Mesenchymal stem cell (in vitro differentiated cells and primary cell): ENCODE data around the gene VTI1A.

ENCODE experiments used
- DNase-seq: peaks from one replicate; pipeline ENCODE4 v3.0.0-alpha.2; 2013
- H2AFZ ChIP-seq: one replicate; pipeline ENCODE4 v1.6.1; 2013; ENCODE audit warnings: low read depth, mild to moderate bottlenecking, control low read depth, inconsistent platforms, low read length, moderate library complexity
- H2AK5ac ChIP-seq: 2 replicates; pipeline ENCODE4 v1.6.1; 2013; ENCODE audit warnings: low read length, moderate library complexity, mild to moderate bottlenecking, inconsistent platforms; ENCODE audit not compliant: severe bottlenecking
- H2BK120ac ChIP-seq: one replicate; pipeline ENCODE4 v1.6.1; 2013; ENCODE audit warnings: low read depth, mild to moderate bottlenecking, inconsistent platforms, low read length, moderate library complexity
- H2BK12ac ChIP-seq, 2 experiments: one replicate each; pipeline ENCODE4 v1.6.1; 2013; ENCODE audit warnings: inconsistent platforms in 2 of 2, low read length in 2 of 2, mild to moderate bottlenecking in 2 of 2, moderate library complexity in 2 of 2, control low read depth in 1 of 2
- H2BK15ac ChIP-seq: one replicate; pipeline ENCODE4 v1.6.1; 2013; ENCODE audit warnings: mild to moderate bottlenecking, low read depth, inconsistent platforms; ENCODE audit not compliant: poor library complexity, severe bottlenecking
- H2BK5ac ChIP-seq: 2 replicates; pipeline ENCODE4 v1.6.1; 2013; ENCODE audit warnings: low read depth, mild to moderate bottlenecking, low read length, control low read depth, inconsistent platforms; ENCODE audit not compliant: poor library complexity, severe bottlenecking
- H3K14ac ChIP-seq, 2 experiments: one replicate each; pipeline ENCODE4 v1.6.1; 2013; ENCODE audit warnings: inconsistent platforms in 2 of 2, low read length in 2 of 2, control low read depth in 1 of 2, mild to moderate bottlenecking in 1 of 2, moderate library complexity in 1 of 2
- H3K18ac ChIP-seq, 2 experiments: one replicate each; pipeline ENCODE4 v1.6.1; 2013; ENCODE audit warnings: inconsistent platforms in 2 of 2, low read length in 2 of 2, control low read depth in 1 of 2, low read depth in 1 of 2, mild to moderate bottlenecking in 1 of 2
- H3K23ac ChIP-seq, 2 experiments: one replicate each; pipeline ENCODE4 v1.6.1; 2013; ENCODE audit warnings: inconsistent platforms in 2 of 2, low read length in 2 of 2, mild to moderate bottlenecking in 2 of 2, moderate library complexity in 2 of 2, control low read depth in 1 of 2
- H3K27ac ChIP-seq: 2 replicates; pipeline ENCODE4 v1.5.1; 2013; ENCODE audit warnings: mild to moderate bottlenecking, moderate library complexity, low read length, control low read depth, inconsistent platforms; ENCODE audit not compliant: poor library complexity, severe bottlenecking
- H3K27me3 ChIP-seq, 2 experiments: 2 replicates each; pipeline versions ENCODE4 v1.6.1 to v1.7.0; 2013; ENCODE audit warnings: low read length in 2 of 2, mild to moderate bottlenecking in 2 of 2, moderate library complexity in 2 of 2, control low read depth in 1 of 2, inconsistent platforms in 1 of 2; ENCODE audit not compliant: control insufficient read depth in 1 of 2, insufficient read depth in 1 of 2
- H3K36me3 ChIP-seq, 2 experiments: 2 replicates each; pipeline versions ENCODE4 v1.6.1 to v1.7.0; 2013; ENCODE audit warnings: low read length in 2 of 2, control low read depth in 1 of 2, inconsistent platforms in 1 of 2, low read depth in 1 of 2, mild to moderate bottlenecking in 1 of 2; ENCODE audit not compliant: insufficient read depth in 2 of 2, control insufficient read depth in 1 of 2
- H3K4ac ChIP-seq, 2 experiments: one replicate each; pipeline ENCODE4 v1.6.1; 2013; ENCODE audit warnings: inconsistent platforms in 2 of 2, low read length in 2 of 2, mild to moderate bottlenecking in 2 of 2, moderate library complexity in 2 of 2, control low read depth in 1 of 2, low read depth in 1 of 2
- H3K4me1 ChIP-seq: 2 replicates; pipeline ENCODE4 v1.6.1; 2013; ENCODE audit warnings: low read depth, low read length, control low read depth; ENCODE audit not compliant: control insufficient read depth, insufficient read depth
- H3K4me2 ChIP-seq: 2 replicates; pipeline ENCODE4 v1.6.1; 2013; ENCODE audit warnings: low read length, mild to moderate bottlenecking, inconsistent platforms; ENCODE audit not compliant: poor library complexity, severe bottlenecking
- H3K4me3 ChIP-seq, 2 experiments: 2 replicates each; pipeline versions ENCODE4 v1.5.1 to v1.7.0; 2013; ENCODE audit warnings: low read length in 2 of 2, mild to moderate bottlenecking in 2 of 2, control low read depth in 1 of 2, low read depth in 1 of 2; ENCODE audit not compliant: insufficient read depth in 1 of 2
- H3K79me1 ChIP-seq: replicated peaks from 2 replicates; pipeline ENCODE4 v1.6.1; 2013; ENCODE audit warnings: mild to moderate bottlenecking, control low read depth, low read length, inconsistent platforms; ENCODE audit not compliant: poor library complexity, severe bottlenecking
- H3K9ac ChIP-seq: 2 replicates; pipeline ENCODE4 v1.7.0; 2013; ENCODE audit warnings: mild to moderate bottlenecking, low read length, moderate library complexity
- H3K9me3 ChIP-seq: 2 replicates; pipeline ENCODE4 v1.7.0; 2013; ENCODE audit warnings: mild to moderate bottlenecking, low read length; ENCODE audit not compliant: control insufficient read depth
- H4K8ac ChIP-seq: one replicate; pipeline ENCODE4 v1.6.1; 2013; ENCODE audit warnings: inconsistent platforms, mild to moderate bottlenecking, low read length, moderate library complexity
- H4K91ac ChIP-seq: one replicate; pipeline ENCODE4 v1.6.1; 2013; ENCODE audit warnings: mild to moderate bottlenecking, low read length, inconsistent platforms
- WGBS: methylation state at CpG from one replicate; pipeline ENCODE4 v1.1.7; 2013; ENCODE audit warnings: mixed read lengths; 5-methylcytosine and 5-hydroxymethylcytosine counted together

VTI1A gene

GRCh38 chr10:112720178-112720577 lies 273.2 kb downstream of the VTI1A start:
- Histone ChIP-seq H3K4me2 (no peak overlapping the region), H3K4me1 (peaks cover 3% of the 10 kb centered on the region), H3K79me1 (no peaks in the 10 kb centered on the region), H3K27ac (no peak overlapping the region), H3K36me3 (peaks cover 0 to 4% of the 10 kb centered on the region in 2 experiments), H3K4me3 (no peak overlapping the region), H4K8ac (no peak overlapping the region), H2AK5ac (no peak overlapping the region), H3K4ac (no peak overlapping the region), H2AFZ (no peak overlapping the region), H3K18ac (no peak overlapping the region), H2BK5ac (no peak overlapping the region), H3K9ac (no peak overlapping the region), H2BK15ac (no peak overlapping the region), H3K14ac (no peak overlapping the region), H4K91ac (no peak overlapping the region), H3K9me3 (no peaks in the 10 kb centered on the region), H3K23ac (no peak overlapping the region), H2BK12ac (no peak overlapping the region), H2BK120ac (no peak overlapping the region), H3K27me3 (no peaks in the 10 kb centered on the region)
- DNase-seq: no peak

GRCh38 chr10:112721080-112721698 lies 274.2 kb downstream of the VTI1A start:
- no peak overlapping the region for H3K14ac ChIP-seq
- 63% methylated on average over 2 of the region's 5 CpGs for WGBS
- no peaks in the 10 kb centered on the region for H3K79me1 ChIP-seq

GRCh38 chr10:112722758-112723157 lies 275.7 kb downstream of the VTI1A start:
- no peak overlapping the region for H3K4me2 ChIP-seq
- no peak overlapping the region for H2BK5ac ChIP-seq
- no peak overlapping the region for H2AFZ ChIP-seq
- no peaks in the 10 kb centered on the region for H3K4me1 ChIP-seq
- no peaks in the 10 kb centered on the region for H3K36me3 ChIP-seq
- H4K8ac ChIP-seq: no peak overlapping the region
- no peak overlapping the region for H3K27ac ChIP-seq
- no peak overlapping the region for H3K4me3 ChIP-seq
- no peak overlapping the region for H3K4ac ChIP-seq
- H3K18ac ChIP-seq: no peak overlapping the region
- DNase-seq: no peak
- WGBS: 89% methylated on average over 2 of the region's 3 CpGs
- H2BK12ac ChIP-seq: no peak overlapping the region
- no peak overlapping the region for H2AK5ac ChIP-seq
- H2BK120ac ChIP-seq: no peak overlapping the region
- peaks cover under 1% of the 10 kb centered on the region for H3K79me1 ChIP-seq
- no peak overlapping the region for H2BK15ac ChIP-seq
- H3K23ac ChIP-seq: no peak overlapping the region
- no peak overlapping the region for H3K14ac ChIP-seq
- no peak overlapping the region for H3K9ac ChIP-seq
- no peak overlapping the region for H4K91ac ChIP-seq
- no peaks in the 10 kb centered on the region for H3K27me3 ChIP-seq
- no peaks in the 10 kb centered on the region for H3K9me3 ChIP-seq

More at GRCh38 chr10:112721080-112721698, 274.2 kb downstream of the VTI1A start:
- H3K18ac ChIP-seq: no peak overlapping the region
- peaks cover 3% of the 10 kb centered on the region for H3K4me1 ChIP-seq
- no peak overlapping the region for H3K4me3 ChIP-seq
- H3K36me3 ChIP-seq: no peaks in the 10 kb centered on the region
- H2BK12ac ChIP-seq: no peak overlapping the region
- no peak overlapping the region for H2BK120ac ChIP-seq
- no peak overlapping the region for H3K9ac ChIP-seq
- no peak overlapping the region for H3K27ac ChIP-seq
- H2AK5ac ChIP-seq: no peak overlapping the region
- H2BK15ac ChIP-seq: no peak overlapping the region
- no peak overlapping the region for H2BK5ac ChIP-seq
- no peak overlapping the region for H3K23ac ChIP-seq
- H3K4me2 ChIP-seq: no peak overlapping the region
- no peak overlapping the region for H4K91ac ChIP-seq
- no peak overlapping the region for H3K4ac ChIP-seq
- no peaks in the 10 kb centered on the region for H3K9me3 ChIP-seq
- DNase-seq: peak; percentile 42
- no peaks in the 10 kb centered on the region for H3K27me3 ChIP-seq
- no peak overlapping the region for H2AFZ ChIP-seq
- H4K8ac ChIP-seq: no peak overlapping the region

- Histone ChIP-seq H3K4me1 (no peaks in the 10 kb centered on the region), H3K18ac (no peak overlapping the region), H3K27me3 (no peaks in the 10 kb centered on the region), H3K36me3 (no peaks in the 10 kb centered on the region), H3K4ac (no peak overlapping the region), H3K9ac (no peak overlapping the region), H3K4me2 (no peak overlapping the region), H2AFZ (no peak overlapping the region), H4K91ac (no peak overlapping the region), H3K23ac (no peak overlapping the region), H4K8ac (no peak overlapping the region), H3K79me1 (peaks cover 2% of the 10 kb centered on the region), H2AK5ac (no peak overlapping the region), H2BK15ac (no peak overlapping the region), H3K14ac (no peak overlapping the region), H3K27ac (no peak overlapping the region), H2BK12ac (no peak overlapping the region), H3K9me3 (no peaks in the 10 kb centered on the region), H2BK120ac (no peak overlapping the region), H2BK5ac (no peak overlapping the region), H3K4me3 (no peak overlapping the region)
- DNase-seq: no peak
Measured at GRCh38 chr10:112723876-112724275, 276.9 kb downstream of the VTI1A start.
